Left lung (tissue), 10 donors: ENCODE measurements around the gene FHOD3. TPM values are rescaled to one million over a fixed set of nuclear protein-coding genes. Genes with fewer than 3 reads are reported as not detected.
A peak's percentile ranks its signal among the peaks of the same experiment; 100 is the strongest.

ENCODE experiments used
- ATAC-seq: fragments of 200-7000 bp; cut with Tn5 transposase; one replicate; pipeline ENCODE4 v1.9.1; 2020; ENCODE audit warnings: moderate library complexity
- DNase-seq, 4 donors: peaks; one replicate each; pipeline ENCODE4 v3.0.0-alpha.2; 2013 to 2020
- H3K27ac ChIP-seq, 2 donors: fragments of 200-600 bp; sonication (generic) in 1 of 2; one replicate each; pipeline versions ENCODE4 v1.5.0 to v1.8.0; 2020 to 2021
- H3K27me3 ChIP-seq, 2 donors: fragments of 200-600 bp; sonication (generic) in 1 of 2; one replicate each; pipeline versions ENCODE4 v1.5.0 to v1.8.0; 2020 to 2021
- H3K36me3 ChIP-seq, 2 donors: fragments of 200-600 bp; sonication (generic) in 1 of 2; one replicate each; pipeline versions ENCODE4 v1.5.0 to v1.8.0; 2020 to 2021
- H3K4me1 ChIP-seq, 2 donors: fragments of 200-600 bp; one replicate each; pipeline ENCODE4 v1.8.0; 2021
- H3K4me3 ChIP-seq, 2 donors: fragments of 200-600 bp; sonication (generic) in 1 of 2; one replicate each; pipeline versions ENCODE4 v1.5.0 to v1.8.0; 2020 to 2021; ENCODE audit warnings: mild to moderate bottlenecking in 1 of 2
- H3K9me3 ChIP-seq, 2 donors: fragments of 200-600 bp; sonication (generic) in 1 of 2; one replicate each; pipeline versions ENCODE4 v1.5.0 to v1.8.0; 2020 to 2021
- intact Hi-C, 2 donors: fragments of 100-400 bp; cut with DNase I; formaldehyde crosslinking; loops; one replicate each; pipeline versions ENCODE4 v1.11.2 to v1.14.2; 2022
- polyA plus RNA-seq, 6 donors: library from polyadenylated mRNA; unstranded; fragments of 120-200 nt; gene quantifications; one replicate each; pipeline ENCODE4 v1.2.1, GENCODE V29; 2013; ENCODE audit not compliant: insufficient read length in 6 of 6
- total RNA-seq, 2 donors: library from RNA; stranded (reverse); fragmentation: NEBNext Ultra II Directional; extraction: Animal tissue kit (Norgen Biotek cat#: 25700); gene quantifications; one replicate each; pipeline ENCODE4 v1.2.1, GENCODE V29; 2021
- TF ChIP-seq, protein P1 (sequence below), 2 donors: fragments of 200-600 bp; sonication (generic) in 1 of 2; IDR thresholded peaks; one replicate each; pipeline versions ENCODE4 v1.5.0 to v1.8.0; 2021; ENCODE audit warnings: antibody characterized with exemption in 2 of 2
- donor health status: DM: no; HTN: yes; CAD: no.
- donor health status: DM: no; HTN: no; CAD: no.

FHOD3 gene
- total and polyA plus RNA-seq, 8 donors = 0.55 to 2.9 (median 1.5) TPM

DNA sequence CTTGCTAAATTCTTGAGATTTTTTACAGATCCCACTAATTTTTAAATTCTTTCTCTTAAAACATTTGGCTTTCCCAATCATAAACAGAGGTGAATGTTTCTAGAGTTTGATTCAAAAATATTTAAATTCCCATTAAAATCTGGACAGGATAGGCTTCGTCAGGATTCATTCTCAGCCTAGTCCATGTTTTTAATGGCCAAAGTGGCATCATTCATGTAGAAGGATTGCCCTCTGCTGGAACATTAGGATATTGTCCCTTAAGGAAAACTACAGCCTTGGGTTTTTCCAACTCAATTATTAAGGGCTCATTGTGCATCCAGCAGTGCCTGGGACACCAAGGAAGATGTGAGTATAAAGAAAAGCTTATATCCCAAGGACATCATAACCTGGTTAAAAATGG lies 459.6 kb downstream of the FHOD3 start:
- intact Hi-C loops = no loop called here
- no peak overlapping the region for H3K4me3 ChIP-seq
- no peaks in the 10 kb centered on the region for H3K9me3 ChIP-seq
- no peaks in the 10 kb centered on the region for H3K27me3 ChIP-seq
- H3K4me1 ChIP-seq = no peaks in the 10 kb centered on the region
- DNase-seq (peak in 2 of 4 donors; percentile 33 to 63), ATAC-seq (peak; percentile 93)
- H3K27ac ChIP-seq = no peak overlapping the region
- H3K36me3 ChIP-seq = no peaks in the 10 kb centered on the region
- TF ChIP-seq, protein P1, sequence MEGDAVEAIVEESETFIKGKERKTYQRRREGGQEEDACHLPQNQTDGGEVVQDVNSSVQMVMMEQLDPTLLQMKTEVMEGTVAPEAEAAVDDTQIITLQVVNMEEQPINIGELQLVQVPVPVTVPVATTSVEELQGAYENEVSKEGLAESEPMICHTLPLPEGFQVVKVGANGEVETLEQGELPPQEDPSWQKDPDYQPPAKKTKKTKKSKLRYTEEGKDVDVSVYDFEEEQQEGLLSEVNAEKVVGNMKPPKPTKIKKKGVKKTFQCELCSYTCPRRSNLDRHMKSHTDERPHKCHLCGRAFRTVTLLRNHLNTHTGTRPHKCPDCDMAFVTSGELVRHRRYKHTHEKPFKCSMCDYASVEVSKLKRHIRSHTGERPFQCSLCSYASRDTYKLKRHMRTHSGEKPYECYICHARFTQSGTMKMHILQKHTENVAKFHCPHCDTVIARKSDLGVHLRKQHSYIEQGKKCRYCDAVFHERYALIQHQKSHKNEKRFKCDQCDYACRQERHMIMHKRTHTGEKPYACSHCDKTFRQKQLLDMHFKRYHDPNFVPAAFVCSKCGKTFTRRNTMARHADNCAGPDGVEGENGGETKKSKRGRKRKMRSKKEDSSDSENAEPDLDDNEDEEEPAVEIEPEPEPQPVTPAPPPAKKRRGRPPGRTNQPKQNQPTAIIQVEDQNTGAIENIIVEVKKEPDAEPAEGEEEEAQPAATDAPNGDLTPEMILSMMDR (IDR thresholded peaks at IDR 0.05) = peak; percentile 42 to 53

DNA sequence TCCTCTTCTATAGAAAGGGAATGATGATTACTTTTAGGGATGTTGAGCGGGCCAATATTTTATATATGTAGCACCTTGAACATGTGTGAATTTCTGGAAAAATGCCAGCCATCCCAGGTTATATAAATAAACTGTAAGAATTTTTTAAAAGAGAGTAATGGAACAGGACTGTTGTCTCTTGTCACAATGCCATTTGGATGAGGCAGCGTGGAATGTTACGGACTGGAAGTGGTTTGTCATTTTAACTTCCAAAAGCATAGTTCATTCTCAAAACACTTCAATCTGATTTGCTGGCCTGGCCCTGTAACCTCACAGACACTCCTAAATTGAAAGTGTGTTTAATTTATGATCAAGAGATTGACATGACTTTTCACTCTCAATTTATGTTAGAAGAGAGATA lies 460.5 kb downstream of the FHOD3 start:
- Histone ChIP-seq H3K27me3 (no peaks in the 10 kb centered on the region), H3K4me3 (no peak overlapping the region), H3K4me1 (no peaks in the 10 kb centered on the region), H3K36me3 (no peaks in the 10 kb centered on the region), H3K27ac (no peak overlapping the region), H3K9me3 (no peaks in the 10 kb centered on the region)
- intact Hi-C loops = no loop called here
- TF ChIP-seq, protein P1 (IDR thresholded peaks at IDR 0.05) = no peak
- DNase-seq (no peak), ATAC-seq (no peak)

DNA sequence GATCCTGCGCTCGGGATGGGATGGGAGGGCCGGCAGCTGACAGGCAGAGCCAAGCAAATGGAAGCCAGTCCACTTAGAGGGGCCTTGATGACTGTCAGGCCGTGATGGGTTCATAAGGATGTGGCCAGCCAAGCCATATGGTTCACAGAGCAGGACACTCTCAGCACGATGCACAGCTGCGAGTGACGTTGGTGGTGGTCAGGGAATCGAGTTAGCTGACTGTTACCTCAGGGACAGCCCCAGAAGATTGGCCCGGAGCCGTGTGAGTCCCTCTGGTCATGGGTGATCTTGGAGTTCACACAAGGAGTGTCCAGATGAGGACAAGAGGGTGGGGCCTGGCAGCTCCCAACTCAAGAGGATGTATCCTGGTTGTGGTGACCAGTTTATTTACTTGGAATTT lies 461.1 kb downstream of the FHOD3 start:
- ATAC-seq = no peak
- H3K27ac ChIP-seq = no peak overlapping the region
- H3K36me3 ChIP-seq = no peaks in the 10 kb centered on the region
- H3K27me3 ChIP-seq = no peaks in the 10 kb centered on the region
- no peak for DNase-seq
- H3K9me3 ChIP-seq = no peaks in the 10 kb centered on the region
- intact Hi-C loops = no loop called here
- TF ChIP-seq, protein P1 (IDR thresholded peaks at IDR 0.05) = no peak
- no peaks in the 10 kb centered on the region for H3K4me1 ChIP-seq
- no peak overlapping the region for H3K4me3 ChIP-seq

DNA sequence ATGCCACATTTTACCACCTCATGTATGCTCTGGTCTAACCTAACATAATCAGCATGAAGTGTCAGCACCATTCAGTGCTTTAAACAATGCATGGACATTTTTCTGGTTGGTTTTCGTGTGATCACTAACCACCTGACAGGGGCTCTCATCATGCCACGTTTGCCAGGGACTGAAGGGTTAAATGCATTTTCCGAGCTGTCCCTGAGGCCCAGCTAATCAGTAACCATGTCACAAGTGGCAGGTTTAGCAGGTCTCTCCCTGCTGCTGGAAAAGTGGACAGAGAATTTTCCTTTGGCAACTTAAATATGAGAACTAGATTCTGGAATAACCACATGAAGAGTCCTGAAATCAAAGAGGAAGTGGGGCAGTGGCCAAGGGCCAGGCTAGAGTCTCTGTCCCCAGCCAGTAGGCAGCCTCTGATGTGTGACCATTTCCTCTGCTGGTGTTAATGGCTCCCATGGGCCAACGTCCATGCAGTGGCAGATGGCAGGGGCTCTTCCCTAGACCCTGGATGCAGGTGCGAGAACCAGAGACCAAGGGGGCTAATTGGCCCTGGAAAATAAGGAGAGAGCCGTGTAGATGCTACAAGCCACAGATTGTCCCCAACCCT lies 461.8 kb downstream of the FHOD3 start:
- no peaks in the 10 kb centered on the region for H3K9me3 ChIP-seq
- H3K4me1 ChIP-seq = no peaks in the 10 kb centered on the region
- TF ChIP-seq, protein P1 (IDR thresholded peaks at IDR 0.05) = no peak
- H3K36me3 ChIP-seq = no peaks in the 10 kb centered on the region
- H3K27ac ChIP-seq = no peak overlapping the region
- intact Hi-C loops = no loop called here
- no peaks in the 10 kb centered on the region for H3K27me3 ChIP-seq
- no peak overlapping the region for H3K4me3 ChIP-seq
- ATAC-seq = peak; percentile 28
- DNase-seq = peak in 1 of 4 donors; percentile 13

DNA sequence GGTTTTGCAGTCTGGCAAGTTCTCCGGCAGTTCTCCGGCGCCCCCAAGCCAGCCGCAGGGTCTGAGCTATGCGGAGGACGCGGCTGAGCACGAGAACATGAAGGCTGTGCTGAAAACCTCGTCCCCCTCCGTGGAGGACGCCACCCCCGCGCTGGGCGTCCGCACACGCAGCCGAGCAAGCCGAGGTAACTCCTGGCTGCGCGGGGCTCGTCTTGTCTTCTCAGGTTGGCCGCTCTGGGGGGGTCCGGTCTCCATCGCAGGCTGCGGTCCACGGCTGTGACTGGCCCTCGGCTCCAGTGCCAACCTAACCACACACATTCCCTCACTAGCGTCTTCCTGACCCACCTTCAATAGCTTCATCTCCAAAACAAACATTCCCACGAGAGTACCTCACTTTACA lies 463.1 kb downstream of the FHOD3 start:
- ATAC-seq = no peak
- intact Hi-C loops = no loop called here

More for the DNA sequence above, 463.1 kb downstream of the FHOD3 start:
- Histone ChIP-seq H3K36me3 (no peaks in the 10 kb centered on the region), H3K9me3 (no peaks in the 10 kb centered on the region), H3K27ac (no peak overlapping the region), H3K4me1 (no peaks in the 10 kb centered on the region), H3K4me3 (no peak overlapping the region), H3K27me3 (no peaks in the 10 kb centered on the region)
- DNase-seq = peak in 1 of 4 donors; percentile 73
- TF ChIP-seq, protein P1 (IDR thresholded peaks at IDR 0.05) = no peak
